Heart left ventricle (tissue), 16 donors: ENCODE data around the gene FAM216A. TPM values are rescaled to one million over a fixed set of nuclear protein-coding genes. Genes with fewer than 3 reads are reported as not detected.
"Not testable (repeated sequence)": the region's sequence is repeated elsewhere in the genome, so short reads cannot be mapped to it uniquely, and the experiment has no call there.

Experiments
- ATAC-seq, 4 donors: fragments of 200-7000 bp; cut with Tn5 transposase; one replicate each; pipeline ENCODE4 v1.9.1; 2020 to 2022; ENCODE audit warnings: moderate library complexity in 4 of 4, mild to moderate bottlenecking in 3 of 4, moderate number of reproducible peaks in 1 of 4
- DNase-seq, 5 donors: peaks; one replicate each; pipeline ENCODE4 v3.0.0-alpha.2; 2020
- H3K27ac ChIP-seq, 12 donors: fragments of 200-600 bp; sonication (generic) in 4 of 12; one replicate each; pipeline versions ENCODE4 v1.5.0 to v1.8.0; 2016 to 2022; ENCODE audit warnings: mild to moderate bottlenecking in 2 of 12
- H3K27me3 ChIP-seq, 9 donors: fragments of 200-600 bp; sonication (generic) in 2 of 9; one replicate each; pipeline versions ENCODE4 v1.5.1 to v1.8.0; 2016 to 2022; ENCODE audit warnings: mild to moderate bottlenecking in 3 of 9
- H3K36me3 ChIP-seq, 9 donors: fragments of 200-600 bp; sonication (generic) in 2 of 9; one replicate each; pipeline versions ENCODE4 v1.5.0 to v1.8.0; 2018 to 2022; ENCODE audit warnings: mild to moderate bottlenecking in 2 of 9
- H3K4me1 ChIP-seq, 12 donors: fragments of 200-600 bp; sonication (generic) in 4 of 12; one replicate each; pipeline versions ENCODE4 v1.5.0 to v1.8.0; 2016 to 2022; ENCODE audit warnings: mild to moderate bottlenecking in 3 of 12
- H3K4me3 ChIP-seq, 12 donors: fragments of 200-600 bp; sonication (generic) in 4 of 12; one replicate each; pipeline versions ENCODE4 v1.5.0 to v1.8.0; 2017 to 2022; ENCODE audit warnings: mild to moderate bottlenecking in 9 of 12, moderate library complexity in 4 of 12
- H3K9me3 ChIP-seq, 12 donors: fragments of 200-600 bp; sonication (generic) in 4 of 12; one replicate each; pipeline versions ENCODE4 v1.5.0 to v1.8.0; 2016 to 2022; ENCODE audit warnings: mild to moderate bottlenecking in 1 of 12
- POLR2A ChIP-seq, 2 donors: fragments of 450-650 bp; IDR thresholded peaks; one replicate each; pipeline ENCODE4 v1.6.1; 2017; ENCODE audit warnings: antibody characterized with exemption in 2 of 2, mild to moderate bottlenecking in 2 of 2, moderate library complexity in 2 of 2
- WGBS, 4 donors: extraction: QIAGEN DNeasy Blood & Tissue Kit in 2 of 4; methylation state at CpG; one replicate each; pipeline versions ENCODE4 v1.1.5 to v1.1.7; 2013 to 2018; 5-methylcytosine and 5-hydroxymethylcytosine counted together
- intact Hi-C, 10 donors: fragments of 100-400 bp; cut with DNase I; formaldehyde crosslinking; loops; one replicate each; pipeline versions ENCODE4 v1.11.1 to v1.14.2; 2022
- long read RNA-seq, 3 donors: library from polyadenylated mRNA; unstranded; transcript quantifications; one replicate each; pipeline ENCODE4 v2.0.0, GENCODE V29; 2020 to 2021
- polyA plus RNA-seq, 2 donors: library from polyadenylated mRNA; stranded (reverse); fragments of 200-250 nt; gene quantifications; one replicate each; pipeline ENCODE4 v1.2.3, GENCODE V29; 2013
- total RNA-seq, 9 donors: library from RNA; depleted of rRNA in 2 of 9; stranded (reverse); fragments of >200 nt in 2 of 9; fragmentation: NEBNext Ultra II Directional in 3 of 9; extraction: Animal tissue kit (Norgen Biotek cat#: 25700) in 3 of 9; gene quantifications; one replicate each; pipeline versions ENCODE4 v1.1.0 to v1.2.4, GENCODE V29; 2016 to 2023
- TF ChIP-seq, protein P1 (sequence below), 12 donors: fragments of 200-600 bp; sonication (generic) in 4 of 12; IDR thresholded peaks; one replicate each; pipeline versions ENCODE4 v1.5.0 to v1.8.0; 2018 to 2022; ENCODE audit warnings: antibody characterized with exemption in 12 of 12, mild to moderate bottlenecking in 5 of 12
- donor health status: ischemic (EF 13 %, LVEDD 7.1; RV severe dilation, severe dysfunction).
- donor health status: healthy with polysubstance abuse.
- donor health status: DM: no; HTN: yes; CAD: no.
- donor health status: DM: no; HTN: no; CAD: no.
- donor health status: ischemic (EF 25% LVEDD 6.9; RV normal size, moderate dysfunction).
- donor health status: ischemic (EF 25% LVEDD 5.7; RV mildly dilated, moderate dysfunction).
- donor health status: healthy.
- donor health status: DM: yes; HTN: yes; CAD: no.
- donor health status: ischemic (EF 35%, LVEDD 5.7; RV mildly dilated, moderate dysfunction).
- donor health status: nonischemic (EF 11% LVEDD 7.7; RV severe dilation, severe dysfunction).
- donor health status: DM: yes; HTN: yes; CAD: no.
- donor health status: PGD.
- donor health status: ischemic (EF 29% LVEDD 5.4; RV normal size, mild dysfunction).
- donor health status: nonischemic (EF 23%, LVEDD 6.1; RV moderate dilation, normal function).

The FAM216A gene, protein sequence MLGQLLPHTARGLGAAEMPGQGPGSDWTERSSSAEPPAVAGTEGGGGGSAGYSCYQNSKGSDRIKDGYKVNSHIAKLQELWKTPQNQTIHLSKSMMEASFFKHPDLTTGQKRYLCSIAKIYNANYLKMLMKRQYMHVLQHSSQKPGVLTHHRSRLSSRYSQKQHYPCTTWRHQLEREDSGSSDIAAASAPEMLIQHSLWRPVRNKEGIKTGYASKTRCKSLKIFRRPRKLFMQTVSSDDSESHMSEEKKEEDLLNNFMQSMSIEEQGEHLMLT
- 1 to 10 TPM; 3.6 to 8.0 (median 4.7) TPM for total RNA-seq
- polyA plus RNA-seq: 10 to 100 TPM in 1 of 2 donors, 1 to 10 TPM in 1; 8.7 to 29.3 TPM
- long read RNA-seq, donor 1, transcript FAM216A-201 (7 exons, 1,582 nt): major isoform, 5 of 7 reads
- long read RNA-seq, donor 1, partial matches to known transcripts: 1 of 7 reads
- long read RNA-seq, donor 1, other reads (novel, unspliced or antisense): 1 of 7 reads
- long read RNA-seq, donor 2, transcript FAM216A-201 (7 exons, 1,582 nt): major isoform, 24 of 31 reads
- long read RNA-seq, donor 2, partial matches to known transcripts: 1 of 31 reads
- long read RNA-seq, donor 2, other reads (novel, unspliced or antisense): 6 of 31 reads
- long read RNA-seq, donor 3, transcript FAM216A-201 (7 exons, 1,582 nt): major isoform, 10 of 12 reads
- long read RNA-seq, donor 3, partial matches to known transcripts: 0 of 12 reads
- long read RNA-seq, donor 3, other reads (novel, unspliced or antisense): 1 of 12 reads

DNA sequence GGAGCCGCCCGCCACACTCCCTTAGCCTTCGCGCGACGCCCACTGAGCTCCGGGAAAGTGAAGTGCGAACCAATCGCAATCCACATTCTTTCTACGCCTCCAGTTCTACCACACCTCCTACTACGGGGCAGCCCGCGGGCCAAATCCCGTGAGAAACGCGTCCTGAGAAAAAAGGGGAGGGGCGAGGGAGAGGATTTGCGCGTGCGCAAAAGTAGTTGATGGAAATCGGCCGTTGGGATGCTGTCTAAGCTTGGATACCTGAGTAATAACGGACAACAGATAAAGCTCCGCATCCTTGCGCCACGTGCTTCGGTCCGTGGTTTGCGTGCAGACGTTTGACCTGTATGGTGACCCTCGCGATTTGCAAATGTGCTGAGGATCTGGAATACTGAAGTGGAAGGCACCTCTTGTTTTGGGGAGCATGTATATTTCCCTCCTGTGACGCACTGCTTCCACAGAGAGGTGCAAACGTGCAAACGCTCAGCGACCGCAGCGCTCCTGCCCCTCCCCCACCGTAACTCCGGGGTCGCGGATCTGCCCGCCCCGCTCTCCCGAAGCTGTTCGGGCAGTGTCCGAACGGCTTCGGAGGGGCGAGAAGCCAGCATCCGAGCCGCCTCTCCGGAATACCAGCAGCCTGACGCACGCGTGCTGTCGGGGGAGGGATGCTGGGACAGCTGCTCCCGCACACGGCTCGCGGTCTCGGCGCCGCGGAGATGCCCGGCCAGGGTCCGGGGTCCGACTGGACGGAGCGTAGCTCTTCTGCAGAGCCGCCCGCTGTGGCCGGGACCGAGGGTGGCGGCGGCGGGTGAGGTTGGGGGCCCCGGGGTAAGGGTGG lies at the start of gene FAM216A, which contains the start of gene GPN3:
Gene FAM216A, plus strand, starts transcription at position 632 of the 835 bp plus-strand sequence. Its CDS starts 31 bp downstream, at position 663.
Gene GPN3, minus strand, starts transcription at position 44 of the 835 bp plus-strand sequence. CDS start 54 bp downstream, outside the sequence.
- peaks cover 0 to 20% (median 15%) of the 10 kb centered on the region in 9 donors for H3K36me3 ChIP-seq
- H3K4me3 ChIP-seq: peak within 1 kb of the TSS; percentile 59 to 97 (median 78)
- DNase-seq (peak; percentile 96 to 98 (median 97)), ATAC-seq (peak; percentile 95 to 97 (median 96))
- no peaks in the 10 kb centered on the region for H3K9me3 ChIP-seq
- peak in 1 of 2 donors; percentile 66 for TF ChIP-seq POLR2A (IDR thresholded peaks at IDR 0.05)
- TF ChIP-seq, protein P1, sequence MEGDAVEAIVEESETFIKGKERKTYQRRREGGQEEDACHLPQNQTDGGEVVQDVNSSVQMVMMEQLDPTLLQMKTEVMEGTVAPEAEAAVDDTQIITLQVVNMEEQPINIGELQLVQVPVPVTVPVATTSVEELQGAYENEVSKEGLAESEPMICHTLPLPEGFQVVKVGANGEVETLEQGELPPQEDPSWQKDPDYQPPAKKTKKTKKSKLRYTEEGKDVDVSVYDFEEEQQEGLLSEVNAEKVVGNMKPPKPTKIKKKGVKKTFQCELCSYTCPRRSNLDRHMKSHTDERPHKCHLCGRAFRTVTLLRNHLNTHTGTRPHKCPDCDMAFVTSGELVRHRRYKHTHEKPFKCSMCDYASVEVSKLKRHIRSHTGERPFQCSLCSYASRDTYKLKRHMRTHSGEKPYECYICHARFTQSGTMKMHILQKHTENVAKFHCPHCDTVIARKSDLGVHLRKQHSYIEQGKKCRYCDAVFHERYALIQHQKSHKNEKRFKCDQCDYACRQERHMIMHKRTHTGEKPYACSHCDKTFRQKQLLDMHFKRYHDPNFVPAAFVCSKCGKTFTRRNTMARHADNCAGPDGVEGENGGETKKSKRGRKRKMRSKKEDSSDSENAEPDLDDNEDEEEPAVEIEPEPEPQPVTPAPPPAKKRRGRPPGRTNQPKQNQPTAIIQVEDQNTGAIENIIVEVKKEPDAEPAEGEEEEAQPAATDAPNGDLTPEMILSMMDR (IDR thresholded peaks at IDR 0.05): no peak
- peaks cover 0 to 30% (median 16%) of the 10 kb centered on the region in 12 donors for H3K4me1 ChIP-seq
- WGBS, 4 donors: 0 to 1% (median 0%) methylated on average over 23 to 78 of the region's 78 CpGs
- H3K27ac ChIP-seq: peak within 1 kb of the TSS in 11 of 12 donors; percentile 83 to 97 (median 87)
- no peaks in the 10 kb centered on the region for H3K27me3 ChIP-seq
- intact Hi-C loops: loop anchor here in 6 of 10 donors (1.0 to 5.0 kb wide), 7 partner anchors 18 to 419 kb away; partner anchors contain the start of genes RAD9B (in 6 of the 6), VPS29 (in 6 of the 6) and ARPC3 (in 1 of the 6)

DNA sequence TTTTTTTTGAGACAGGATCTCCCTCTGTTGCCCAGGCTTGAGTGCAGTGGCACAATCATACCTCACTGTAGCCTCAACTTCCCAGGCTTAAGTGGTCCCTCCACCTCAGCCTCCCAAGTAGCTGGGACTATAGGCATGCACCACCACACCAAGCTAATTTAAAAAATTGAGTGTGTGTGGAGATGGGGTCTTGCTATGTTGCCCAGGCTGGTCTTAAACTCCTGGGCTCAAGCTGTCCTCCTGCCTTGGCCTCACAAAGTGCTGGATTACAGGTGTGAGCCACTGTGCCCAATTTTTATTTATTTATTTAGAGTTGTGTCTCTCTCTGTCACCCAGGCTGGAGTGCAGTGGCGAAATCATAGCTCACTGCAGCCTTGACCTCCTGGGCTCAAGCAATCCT lies 48.0 kb upstream of the FAM216A start:
- H3K4me3 ChIP-seq, DNase-seq, H3K4me1 ChIP-seq, ATAC-seq, intact Hi-C loops, H3K27ac ChIP-seq, H3K36me3 ChIP-seq, H3K9me3 ChIP-seq, H3K27me3 ChIP-seq: not testable (repeated sequence)
- 86 to 95% (median 95%) methylated on average over 1 of the region's 1 CpG for WGBS, 4 donors

DNA sequence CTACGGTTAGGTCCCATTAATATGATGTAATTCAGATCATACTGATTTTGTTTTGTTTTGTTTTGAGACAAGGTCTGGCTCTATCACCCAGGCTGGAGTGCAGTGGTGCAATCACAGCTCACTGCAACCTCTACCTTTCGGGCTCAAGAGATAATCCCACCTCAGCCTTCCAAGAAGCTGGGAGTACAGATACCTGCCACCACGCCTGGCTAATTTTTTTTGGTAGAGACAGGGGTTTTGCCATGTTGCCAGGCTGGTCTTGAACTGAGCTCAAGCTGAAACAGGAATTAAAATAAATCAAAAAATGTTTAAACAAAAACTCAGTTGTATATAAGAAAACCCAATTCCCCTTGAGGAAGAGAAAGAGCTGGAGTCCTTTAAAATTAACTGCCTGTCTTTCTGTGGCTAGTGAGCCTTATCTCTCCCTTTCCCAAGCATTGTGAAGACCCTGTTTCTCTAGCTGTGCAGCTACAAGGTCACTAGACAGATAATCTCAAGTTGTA lies 47.4 kb upstream of the FAM216A start:
- H3K4me3 ChIP-seq: no peak overlapping the region
- TF ChIP-seq, protein P1 (IDR thresholded peaks at IDR 0.05): no peak
- TF ChIP-seq POLR2A (IDR thresholded peaks at IDR 0.05): no peak
- 56 to 91% (median 59%) methylated on average over 3 of the region's 3 CpGs for WGBS, 4 donors
- H3K27me3 ChIP-seq: no peaks in the 10 kb centered on the region
- peaks cover 0 to 3% (median 0%) of the 10 kb centered on the region in 12 donors for H3K4me1 ChIP-seq
- no peaks in the 10 kb centered on the region for H3K9me3 ChIP-seq
- intact Hi-C loops: no loop called here
- no peaks in the 10 kb centered on the region for H3K36me3 ChIP-seq
- ATAC-seq (no peak), DNase-seq (no peak)
- H3K27ac ChIP-seq: no peak overlapping the region

DNA sequence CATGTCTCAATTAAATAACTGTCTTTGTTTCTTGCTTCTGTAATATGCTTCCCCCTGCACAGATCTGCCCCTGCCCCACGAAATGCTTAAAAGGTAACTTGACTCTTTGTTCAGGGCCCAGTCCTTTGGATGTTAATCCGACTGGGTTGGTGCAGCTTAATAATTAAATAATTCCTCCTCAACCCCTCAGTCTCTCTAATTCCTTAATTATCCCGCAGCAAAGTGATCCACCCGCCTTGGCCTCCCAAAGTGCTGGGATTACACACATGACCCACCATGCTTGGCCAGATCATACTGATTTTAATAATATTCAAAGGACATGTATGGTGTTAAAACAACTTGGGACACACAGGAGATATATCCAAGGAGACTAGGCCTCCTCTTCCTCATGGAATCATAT lies 46.9 kb upstream of the FAM216A start:
- no peak for ATAC-seq
- no peak for DNase-seq
- Histone ChIP-seq H3K4me1 (peaks cover 0 to 3% (median 0%) of the 10 kb centered on the region in 12 donors), H3K36me3 (no peaks in the 10 kb centered on the region), H3K9me3 (no peaks in the 10 kb centered on the region), H3K27ac (peak overlapping the region in 1 of 12 donors; percentile 34), H3K4me3 (no peak overlapping the region), H3K27me3 (no peaks in the 10 kb centered on the region)
- TF ChIP-seq, protein P1 (IDR thresholded peaks at IDR 0.05): no peak
- intact Hi-C loops: no loop called here
- 74 to 88% (median 87%) methylated on average over 4 of the region's 4 CpGs for whole genome bisulfite sequencing, 4 donors
